ENCODE data around the gene GTSE1.
A peak's percentile ranks its signal among the peaks of the same experiment; 100 is the strongest.

Gene GTSE1

DNA sequence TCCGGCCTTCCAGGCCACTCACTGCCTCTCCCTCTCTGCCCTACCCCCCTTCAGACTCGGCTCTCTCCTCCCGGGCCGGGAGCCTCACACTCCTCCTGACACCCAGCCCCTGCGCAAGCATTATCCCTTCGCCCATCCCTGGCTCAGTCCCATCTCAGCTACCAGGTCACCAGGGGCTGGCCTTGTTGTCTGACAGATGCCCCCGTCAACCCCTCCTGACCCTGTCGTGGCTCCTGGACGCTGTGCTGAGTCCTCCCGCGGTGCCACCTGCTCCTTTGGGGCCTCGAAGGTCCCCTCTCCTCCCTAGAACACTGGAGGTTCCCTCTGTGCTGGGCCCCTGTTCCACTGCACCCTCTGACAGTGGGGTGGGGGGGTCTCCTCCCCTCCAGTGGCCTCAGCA, 71.8 kb downstream of the GTSE1 start:
- no peak for DNase-seq

- no peak for DNase-seq
These were observed 72.4 kb downstream of the GTSE1 start for GRCh38 chr22:46368871-46369715.

DNA sequence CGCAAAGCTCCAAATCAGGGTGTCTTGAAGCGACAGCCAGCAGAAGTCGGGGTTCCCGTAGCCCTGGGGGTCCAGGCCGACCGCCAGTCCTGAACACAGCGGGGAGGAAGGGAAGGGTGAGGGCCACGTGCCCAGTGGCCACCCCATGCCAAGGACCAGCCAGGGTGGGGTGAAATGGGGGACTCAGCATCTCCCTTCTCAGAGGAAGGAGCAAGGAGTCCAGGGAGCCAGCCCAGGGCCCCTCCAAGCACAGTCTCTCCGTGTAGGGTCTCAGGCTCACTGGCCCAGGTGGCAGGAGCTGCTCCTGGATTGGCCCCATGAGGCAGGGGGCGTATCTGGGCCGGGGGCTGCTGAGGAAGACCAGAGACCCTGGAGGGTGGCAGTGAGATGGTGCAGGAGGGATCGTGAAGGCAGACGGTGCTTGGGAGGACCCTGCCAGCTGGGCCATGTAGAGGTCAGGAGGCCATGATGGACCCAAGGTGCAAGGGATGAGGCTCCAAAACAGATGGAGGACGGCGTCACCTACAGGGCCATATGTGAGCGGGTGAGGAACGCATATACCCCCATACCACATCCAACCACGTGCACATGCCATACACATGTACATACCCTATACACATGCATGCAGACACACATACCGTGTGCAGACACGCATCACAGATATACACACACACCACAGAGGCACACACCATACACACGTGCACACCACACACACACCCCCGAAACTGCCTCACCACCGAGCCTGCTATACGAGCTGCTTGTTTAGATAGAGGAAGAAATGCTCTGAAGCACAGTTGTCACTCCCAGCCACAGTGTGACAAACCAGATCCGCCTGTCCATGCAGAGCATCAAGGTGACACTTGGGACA, 73.3 kb downstream of the GTSE1 start:
- DNase-seq, result no peak

DNA sequence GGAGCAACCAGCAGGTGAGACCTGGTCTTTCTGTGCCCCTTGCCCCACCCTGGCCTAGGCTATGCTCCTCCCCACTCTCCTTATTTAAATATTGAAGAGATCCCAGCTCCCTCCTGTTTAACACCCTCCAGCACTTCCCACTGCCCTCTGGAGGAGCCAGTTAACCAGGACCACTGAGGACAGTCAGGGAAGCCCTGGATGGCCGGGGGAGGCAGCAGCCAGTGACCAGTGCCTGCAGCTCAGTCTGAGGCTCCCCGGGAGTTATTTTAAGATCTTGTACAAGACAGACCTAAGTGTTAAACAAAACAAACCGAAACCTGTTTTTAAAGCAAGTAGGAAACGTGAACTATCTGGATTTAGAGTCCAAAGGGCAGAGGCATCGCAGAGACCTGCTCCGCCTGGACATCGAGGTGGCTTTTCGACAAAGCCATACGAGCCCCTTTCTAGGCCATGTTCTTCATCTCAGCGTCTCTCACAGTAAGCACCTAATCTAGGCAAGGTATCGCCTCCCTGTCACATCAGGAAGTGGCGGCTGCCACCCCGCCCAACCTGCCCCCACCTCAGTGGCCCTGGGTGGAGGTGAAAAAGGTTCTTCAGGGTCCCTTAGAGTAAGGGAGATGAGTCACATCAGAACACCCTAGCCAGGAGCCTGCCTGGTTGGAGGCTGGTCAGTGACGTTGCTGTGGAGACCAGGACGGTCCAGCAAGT, 74.1 kb downstream of the GTSE1 start:
- DNase-seq, result peak; percentile 46

DNA sequence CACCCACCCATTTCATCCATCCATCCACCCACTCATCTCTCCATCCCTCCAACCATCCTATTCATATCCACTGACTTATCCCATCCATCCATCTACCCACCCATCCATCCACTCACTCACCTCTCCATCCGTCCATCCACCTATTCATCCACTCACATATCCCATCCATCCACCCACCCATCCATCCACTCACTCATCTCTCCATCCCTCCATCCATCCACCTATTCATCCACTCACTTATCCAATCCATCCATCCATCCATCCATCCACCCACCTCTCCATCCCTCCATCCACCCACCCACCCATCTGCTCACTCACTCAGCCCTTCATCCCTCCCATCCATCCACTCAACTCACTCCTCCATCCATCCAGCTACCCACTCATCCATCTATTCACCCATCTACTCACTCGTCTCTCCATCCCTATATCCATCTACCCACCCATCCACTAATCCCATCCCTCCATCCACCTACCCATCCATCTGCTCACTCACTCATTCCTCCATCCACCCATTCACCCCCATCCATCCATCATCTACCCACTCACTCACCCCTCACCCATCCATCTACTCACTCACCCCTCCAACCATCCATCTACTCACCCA, 75.1 kb downstream of the GTSE1 start:
- no peak for DNase-seq

DNA sequence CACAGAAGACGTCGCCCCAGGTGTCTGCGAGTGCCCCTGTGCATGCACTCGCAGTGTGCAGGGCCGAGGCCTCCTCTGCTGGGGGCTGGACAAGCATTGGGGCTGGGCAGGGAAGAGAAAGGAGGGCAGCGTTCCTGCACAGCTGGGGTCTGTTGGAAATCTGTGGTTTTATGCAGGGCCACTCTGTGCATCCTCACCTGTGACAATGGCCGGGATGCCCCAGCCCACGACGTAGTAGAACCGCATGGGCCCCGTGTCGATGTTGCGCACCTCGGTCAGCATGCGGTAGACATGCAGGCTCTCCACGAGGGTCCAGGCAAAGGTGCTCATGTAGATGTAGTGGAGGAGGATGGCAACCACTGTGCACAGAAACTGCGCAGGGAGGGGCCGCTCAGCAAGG, 76.0 kb downstream of the GTSE1 start:
- DNase-seq, result no peak

DNA sequence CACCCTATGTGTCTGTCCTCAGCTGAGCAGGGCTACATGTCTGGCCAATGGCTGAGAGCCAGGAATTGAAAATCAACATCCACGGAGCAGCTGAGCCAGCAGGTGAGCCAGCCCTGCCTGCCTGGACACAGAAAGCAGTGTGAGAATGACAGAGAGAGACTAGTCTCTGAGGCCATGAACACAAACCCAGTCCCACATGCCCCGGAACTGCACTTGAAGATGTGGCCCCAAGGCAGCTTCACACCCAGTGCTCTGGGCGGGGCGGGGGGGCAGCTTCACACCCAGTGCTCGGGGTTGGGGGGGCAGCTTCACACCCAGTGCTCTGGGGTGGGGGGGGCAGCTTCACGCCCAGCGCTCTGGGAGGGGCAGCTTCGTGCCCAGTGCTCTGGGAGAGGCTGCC, 76.5 kb downstream of the GTSE1 start:
- DNase-seq, result no peak

- DNase-seq, result peak; percentile 32
These were observed 77.4 kb downstream of the GTSE1 start for GRCh38 chr22:46373921-46374662.

GRCh38 chr22:46374663-46375474, 78.2 kb downstream of the GTSE1 start:
- DNase-seq, result no peak

DNA sequence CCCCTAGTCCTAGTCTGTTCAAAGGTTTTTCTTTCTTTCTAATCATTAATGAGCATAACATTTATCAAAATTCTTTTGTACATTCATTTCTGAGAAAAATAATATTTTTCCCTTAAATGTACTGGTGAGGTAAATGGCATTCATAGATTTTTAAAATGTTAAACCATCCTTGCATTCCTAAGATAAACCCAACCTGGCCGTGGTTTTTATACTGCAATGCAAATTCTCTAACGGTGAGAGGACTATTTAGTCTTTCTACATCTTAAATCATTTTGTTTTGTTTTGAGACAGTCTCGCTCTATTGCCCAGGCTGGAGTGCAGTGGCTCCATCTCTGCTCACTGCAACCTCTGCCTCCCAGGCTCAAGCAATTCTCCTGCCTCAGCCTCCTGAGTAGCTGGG, 79.4 kb downstream of the GTSE1 start:
- no peak for DNase-seq

- no peak for DNase-seq
These were observed 80.3 kb downstream of the GTSE1 start for GRCh38 chr22:46376908-46377524.

DNA sequence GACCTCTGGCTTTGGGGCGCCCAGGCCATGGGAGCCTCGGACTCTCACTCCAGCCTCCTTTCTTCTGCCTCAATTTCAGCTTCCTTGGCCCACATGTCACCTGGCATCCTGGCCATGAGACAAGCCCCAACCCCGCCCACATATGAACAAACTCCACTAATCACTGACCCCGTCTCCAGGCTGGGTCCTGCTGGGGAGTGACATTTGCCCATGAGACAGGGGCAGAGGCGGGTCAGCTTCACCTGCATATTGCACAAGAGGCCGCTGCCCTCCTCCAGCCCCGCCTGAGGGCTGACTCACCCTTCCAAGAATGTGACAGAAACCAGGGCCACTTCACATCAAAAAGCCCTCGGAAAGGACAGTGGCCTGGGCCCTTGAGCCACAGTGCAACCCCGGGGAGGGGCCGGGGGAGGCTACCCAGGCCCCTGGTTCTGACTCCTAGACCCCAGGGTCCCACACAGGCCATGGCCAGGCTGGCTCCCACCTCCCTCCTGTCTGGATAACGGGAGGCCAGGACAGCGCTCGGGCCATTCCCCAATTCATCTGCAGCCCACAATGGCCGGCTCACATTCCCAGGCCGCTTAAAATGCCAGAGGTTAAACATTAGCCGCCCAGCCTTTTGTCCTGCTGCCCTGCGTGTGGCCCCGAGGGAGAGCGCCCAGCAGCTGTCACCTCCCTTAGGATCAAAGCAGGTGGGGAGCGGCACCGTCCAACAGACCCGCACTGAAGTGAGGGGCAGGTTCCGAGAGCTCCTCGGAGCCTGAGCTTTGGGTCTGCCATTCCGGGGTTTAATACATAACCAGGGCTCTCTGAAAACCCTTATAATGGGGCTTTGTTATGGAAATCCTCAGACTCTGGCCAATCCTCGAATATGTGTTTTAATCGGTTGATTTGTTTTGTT, 81.1 kb downstream of the GTSE1 start:
- DNase-seq, result no peak

- no peak for DNase-seq
These were observed 81.9 kb downstream of the GTSE1 start for GRCh38 chr22:46378426-46379065.

- no peak for DNase-seq
These were observed 82.6 kb downstream of the GTSE1 start for GRCh38 chr22:46379066-46379930.

GRCh38 chr22:46380069-46380468, 83.4 kb downstream of the GTSE1 start:
- no peak for DNase-seq
